Measurements from ENCODE around the gene URB1. TPM values are rescaled to one million over a fixed set of nuclear protein-coding genes. Genes with fewer than 3 reads are reported as not detected.
A peak's percentile ranks its signal among the peaks of the same experiment; 100 is the strongest.
"Not testable (repeated sequence)": the region's sequence is repeated elsewhere in the genome, so short reads cannot be mapped to it uniquely, and the experiment has no call there.

Gene URB1
- total RNA-seq, 1 experiment from 2014 or later, result 9.8 TPM

DNA sequence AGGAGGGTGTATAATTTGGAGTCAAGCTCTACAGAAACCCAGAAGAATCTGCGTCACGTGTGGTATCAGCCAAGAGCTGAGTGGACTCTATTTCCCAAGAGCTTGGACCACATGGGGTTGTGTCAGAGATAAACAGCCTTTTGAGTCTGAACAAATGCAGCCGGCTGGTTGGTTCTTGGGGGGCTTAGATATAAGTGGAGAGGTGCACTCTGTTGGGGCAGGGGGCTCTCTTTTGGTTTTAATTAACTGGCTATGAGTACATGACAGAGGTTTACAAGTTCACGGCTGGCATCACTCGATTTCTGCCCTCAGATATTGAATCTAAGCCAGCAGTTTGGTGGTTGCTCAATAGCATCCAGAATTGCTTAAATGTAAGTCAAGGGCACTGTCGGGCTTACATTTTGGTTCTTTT, 94.7 kb downstream of the URB1 start:
- no peak for DNase-seq (ENCODE audit: low spot score)

DNA sequence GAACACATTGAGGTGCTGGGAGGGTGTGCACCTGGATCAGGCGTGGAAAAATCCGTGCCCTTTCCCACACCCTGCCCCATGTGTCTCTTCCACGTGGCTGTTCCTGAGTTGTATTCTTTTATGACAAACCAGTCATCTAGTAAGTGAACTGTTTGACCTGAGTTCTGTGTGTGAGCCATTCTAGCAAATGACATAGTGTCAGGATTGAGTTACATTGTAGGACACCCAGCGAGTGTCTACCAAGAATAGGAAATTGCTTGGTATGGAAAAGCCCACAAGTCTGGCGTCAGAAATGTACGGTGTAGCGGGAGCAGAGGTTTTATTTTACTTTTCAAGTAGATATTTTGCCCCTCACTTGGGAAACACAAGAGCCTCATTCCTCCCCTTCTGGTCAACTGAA, 95.4 kb downstream of the URB1 start:
- DNase-seq (ENCODE audit: low spot score), result no peak

DNA sequence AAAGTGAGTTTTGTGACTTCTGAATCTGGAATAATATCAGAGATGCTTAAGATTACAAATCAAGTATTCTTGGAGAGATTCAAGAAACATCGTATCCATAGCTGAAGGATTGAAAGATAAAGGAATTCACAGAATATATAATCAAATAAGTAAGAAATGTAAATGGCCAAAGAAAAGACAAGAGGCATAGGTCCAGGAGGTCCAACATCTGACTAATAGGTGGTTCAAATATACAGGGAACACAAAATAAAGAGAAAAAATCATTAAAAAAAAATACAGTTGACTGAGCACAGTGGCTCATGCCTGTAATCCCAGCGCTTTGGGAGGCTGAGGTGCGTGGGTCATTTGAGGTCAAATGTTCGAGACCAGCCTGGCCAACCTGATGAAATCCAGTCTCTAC, 107.3 kb downstream of the URB1 start:
- no peak for DNase-seq (ENCODE audit: low spot score)

DNA sequence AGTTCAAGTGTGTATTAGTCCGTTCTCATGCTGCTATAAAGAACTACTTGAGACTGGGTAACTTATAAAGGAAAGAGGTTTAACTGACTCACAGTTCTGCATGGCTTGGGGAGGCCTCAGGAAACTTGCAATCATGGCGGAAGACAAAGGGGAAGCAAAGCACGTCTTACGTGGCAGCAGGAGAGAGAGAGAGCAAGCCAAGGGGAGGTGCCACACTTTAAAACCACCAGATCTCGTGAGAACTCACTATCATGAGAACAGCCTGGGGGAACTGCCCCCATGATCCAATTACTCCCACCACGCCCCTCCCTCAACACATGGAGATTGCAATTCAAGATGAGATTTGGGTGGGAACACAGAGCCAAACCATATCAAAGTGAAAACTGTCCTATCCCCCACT, 109.8 kb downstream of the URB1 start:
- DNase-seq (ENCODE audit: low spot score), result no peak

DNA sequence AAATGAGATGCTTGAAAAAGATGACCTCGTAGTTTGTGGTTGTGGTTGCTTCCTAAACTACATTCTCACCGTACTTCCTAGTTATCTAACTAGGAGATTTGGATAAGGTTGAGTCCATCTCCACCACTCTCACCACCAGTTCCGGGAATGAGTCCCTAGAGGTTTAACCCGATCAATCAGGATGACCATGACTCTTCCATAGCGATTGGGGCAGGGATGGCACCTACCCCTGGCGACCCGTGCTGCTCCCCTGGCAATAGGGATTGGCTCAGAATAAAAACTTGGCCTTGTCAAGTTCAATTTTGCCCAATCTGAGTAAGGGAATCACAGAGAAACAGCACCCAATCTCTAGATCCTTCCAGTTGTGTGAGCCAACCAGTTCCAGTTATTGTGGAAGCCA, 111.3 kb downstream of the URB1 start:
- DNase-seq (ENCODE audit: low spot score), result no peak

DNA sequence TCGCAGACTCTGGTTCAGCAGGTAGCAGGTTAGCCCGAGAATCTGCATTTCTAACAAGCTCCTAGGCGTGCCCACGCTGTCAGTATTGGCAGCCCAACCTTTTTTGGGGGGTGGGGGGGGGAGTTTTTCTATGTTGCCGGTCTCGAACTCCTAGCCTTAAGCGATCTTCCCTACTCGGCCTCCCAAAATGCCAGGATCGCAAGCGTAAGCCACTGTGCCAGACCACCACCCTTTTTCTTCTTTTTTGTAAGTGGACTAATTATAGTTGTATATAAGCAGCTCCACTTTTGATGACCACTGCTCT, 113.5 kb downstream of the URB1 start:
- DNase-seq (ENCODE audit: low spot score), result no peak

DNA sequence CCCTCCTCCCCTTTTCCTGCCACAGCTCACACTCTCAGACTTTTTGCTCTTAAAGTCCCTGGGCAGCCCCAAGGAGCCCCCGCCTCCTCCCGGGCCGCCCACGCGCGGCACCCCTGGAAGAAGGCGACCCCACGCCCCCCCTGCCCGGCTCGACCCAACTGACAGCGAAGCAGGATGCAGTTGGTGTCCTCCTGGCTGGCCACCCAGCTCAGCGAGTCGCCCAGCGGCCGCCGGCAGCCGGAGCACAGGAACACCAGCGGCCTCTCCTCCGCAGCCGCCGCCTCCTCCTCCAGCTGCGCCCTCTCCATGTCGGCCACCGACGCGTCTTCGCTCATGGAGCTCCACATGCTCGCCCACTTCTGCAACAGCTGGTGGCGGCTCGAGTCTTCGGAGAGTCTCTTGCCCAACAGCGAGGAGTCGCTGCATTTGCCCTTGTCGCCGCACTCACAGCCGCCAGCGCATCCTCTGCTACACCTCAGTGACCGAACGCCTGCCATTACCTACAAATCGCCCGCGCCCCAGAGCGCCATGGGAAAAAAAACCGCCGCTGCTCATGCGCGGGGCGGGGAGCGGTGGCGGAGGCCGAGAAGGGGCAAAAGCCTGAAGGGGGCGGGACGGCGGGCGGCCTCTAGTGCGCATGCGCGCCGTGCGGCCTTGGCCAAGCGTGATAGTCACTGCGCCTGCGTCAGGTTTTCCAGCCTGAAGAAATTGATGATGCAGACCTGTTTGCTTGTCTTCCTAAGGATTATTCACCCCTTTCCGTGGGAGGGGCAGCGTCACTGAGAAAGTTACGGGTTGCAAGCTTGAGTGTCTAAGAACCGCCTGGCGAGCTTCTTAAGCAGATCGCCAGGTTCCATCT, 114.1 kb downstream of the URB1 start, which contains the start of gene MIS18A:
TSS of gene MIS18A (minus strand) at position 532 of the 859 bp plus-strand sequence. CDS start at position 497, 35 bp downstream.
- peak; percentile 89 for DNase-seq (ENCODE audit: low spot score)

DNA sequence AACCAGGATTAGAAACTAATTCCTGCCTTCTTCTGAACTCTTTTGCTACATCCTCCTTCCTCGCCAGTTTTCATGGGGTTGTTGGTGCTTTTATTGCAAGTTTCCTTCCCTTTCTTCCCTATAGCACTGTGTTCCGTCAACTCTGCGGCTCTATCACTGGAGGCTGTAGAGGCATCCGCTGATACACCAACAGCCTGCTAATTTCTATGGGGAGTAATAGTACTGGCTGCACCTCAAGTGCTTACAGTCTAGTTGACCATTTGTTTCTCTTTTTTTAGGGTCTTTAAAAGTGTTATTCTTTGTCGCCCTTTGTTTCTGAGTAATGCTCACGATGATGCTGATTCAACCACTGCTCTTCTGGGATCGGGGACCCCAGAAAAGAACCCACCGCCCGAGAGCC, 114.7 kb downstream of the URB1 start:
- no peak for DNase-seq (ENCODE audit: low spot score)

DNA sequence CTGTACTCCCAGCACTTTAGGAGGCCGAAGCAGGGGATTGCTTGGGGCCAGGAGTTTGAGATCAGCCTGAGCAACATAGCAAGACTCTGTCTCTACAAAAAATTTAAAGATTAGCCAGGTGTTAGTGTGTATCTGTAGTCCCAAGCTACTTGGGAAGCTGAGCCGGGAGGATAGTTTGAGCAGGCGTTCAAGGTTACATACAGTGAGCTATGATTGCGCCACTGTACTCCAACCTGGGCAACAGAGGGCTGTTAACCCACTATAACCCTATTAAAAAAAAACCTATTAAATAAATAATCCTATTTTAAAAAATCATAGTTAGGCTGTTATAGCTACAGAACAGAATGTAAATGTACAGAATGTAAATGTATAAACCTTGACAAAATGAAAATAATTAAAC, 116.1 kb downstream of the URB1 start:
- DNase-seq (ENCODE audit: low spot score), result no peak

DNA sequence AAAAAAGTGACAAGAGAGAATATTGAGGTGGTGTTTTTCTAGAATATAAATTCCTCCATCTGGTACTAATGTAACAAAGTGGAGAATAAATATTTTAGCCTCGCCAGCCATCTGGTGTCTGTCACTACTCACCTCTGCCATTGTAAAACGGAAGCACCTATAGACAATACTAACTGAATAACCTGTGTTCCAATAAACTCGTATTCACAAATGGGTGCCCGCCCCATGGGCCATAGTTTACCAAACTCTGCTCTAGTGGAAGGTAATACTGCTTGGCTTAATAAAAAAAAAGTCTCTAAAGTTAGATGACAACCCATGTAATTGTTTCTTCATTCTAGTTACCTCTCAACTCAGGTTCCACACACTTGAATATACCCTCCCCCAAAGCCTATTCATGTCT, 122.1 kb downstream of the URB1 start:
- DNase-seq (ENCODE audit: low spot score), result no peak

DNA sequence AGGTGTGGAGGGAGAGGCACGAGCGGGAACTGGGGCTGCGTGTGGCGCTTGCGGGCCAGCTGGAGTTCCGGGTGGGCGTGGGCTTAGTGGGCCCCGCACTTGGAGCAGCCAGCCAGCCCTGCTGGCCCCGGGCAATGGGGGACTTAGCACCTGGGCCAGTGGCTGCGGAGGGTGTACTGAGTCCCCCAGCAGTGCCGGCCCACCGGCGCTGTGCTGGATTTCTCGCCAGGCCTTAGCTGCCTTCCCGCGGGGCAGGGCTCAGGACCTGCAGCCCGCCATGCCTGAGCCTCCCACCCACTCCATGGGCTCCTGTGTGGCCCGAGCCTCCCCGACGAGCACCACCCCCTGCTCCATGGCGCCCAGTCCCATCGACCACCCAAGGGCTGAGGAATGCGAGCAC, 127.5 kb downstream of the URB1 start:
- not testable (repeated sequence) for DNase-seq (ENCODE audit: low spot score)

DNA sequence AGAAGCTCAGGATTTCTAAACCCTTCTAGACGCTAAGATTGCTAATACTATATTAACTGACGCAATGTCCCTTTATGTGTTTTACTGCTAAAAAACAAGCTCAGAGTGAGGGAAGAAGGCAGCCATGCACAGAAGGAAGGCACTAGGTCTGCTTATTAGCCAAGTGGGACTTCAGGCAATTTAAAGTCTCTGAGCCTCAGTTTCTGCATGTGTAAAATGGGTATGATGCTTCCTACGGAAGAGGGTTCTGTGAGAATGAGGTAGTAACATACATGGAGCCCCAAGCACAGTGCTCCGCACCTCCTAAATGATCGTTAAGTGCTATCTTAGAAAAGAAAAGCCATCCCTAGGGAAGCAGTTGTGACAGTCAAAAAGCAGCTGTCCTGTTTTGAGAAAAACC, 130.9 kb downstream of the URB1 start:
- DNase-seq (ENCODE audit: low spot score), result no peak

Other genes with a start within 250 kb of the URB1 start
- gene MIS18A, start 114.0 kb downstream of the URB1 start, total RNA-seq (2014; rRNA removed; shearing (Covaris generic)), result 37.8 and 38.3 TPM in 2 replicates
- not detected in 2 replicates for gene MRAP, start 94.2 kb downstream of the URB1 start, total RNA-seq (2014; rRNA removed; shearing (Covaris generic))
- gene EVA1C, start 19.7 kb upstream of the URB1 start, total RNA-seq (2014; rRNA removed; shearing (Covaris generic)), result 3.8 and 7.9 TPM in 2 replicates
- not detected in 2 replicates for gene TCP10L, start 192.5 kb upstream of the URB1 start, total RNA-seq (2014; rRNA removed; shearing (Covaris generic))
- gene CFAP298, start 219.4 kb upstream of the URB1 start, total RNA-seq (2014; rRNA removed; shearing (Covaris generic)), result 52.7 and 68.3 TPM in 2 replicates

All from H4 (cell line).